GM18507 (cell line): Measurements from ENCODE around the gene PSMG1.

Experiments used
- DNase-seq: peaks from one replicate; pipeline ENCODE4 v3.0.0; 2011; ENCODE audit warnings: low read depth; ENCODE audit not compliant: insufficient read length; ENCODE audit errors: extremely low spot score
- FAIRE-seq: peaks from 2 replicates; lab custom pipeline; 2011; peaks lifted over from hg19 to GRCh38; lab: Jason Lieb, UNC

Gene PSMG1

DNA sequence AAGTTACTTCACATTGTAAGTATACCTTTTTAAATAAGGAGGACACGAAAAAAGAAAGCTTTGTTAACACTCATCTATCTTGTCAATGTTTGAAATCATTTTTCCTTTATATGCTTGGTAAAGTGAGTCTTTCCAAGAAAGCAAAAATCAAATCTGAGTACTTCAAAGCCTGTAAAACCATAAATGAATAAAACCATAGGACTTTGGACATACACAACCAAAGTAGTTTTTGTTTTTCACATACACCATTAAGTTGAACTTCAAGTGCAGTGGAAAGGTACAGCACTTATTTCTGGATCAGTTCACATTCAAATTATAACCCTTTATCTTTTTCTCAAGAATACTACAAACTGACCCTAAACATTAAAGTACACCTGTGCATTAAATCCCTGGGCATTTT, 10.1 kb upstream of the PSMG1 start:
- DNase-seq, result no peak
- no peak for FAIRE-seq

DNA sequence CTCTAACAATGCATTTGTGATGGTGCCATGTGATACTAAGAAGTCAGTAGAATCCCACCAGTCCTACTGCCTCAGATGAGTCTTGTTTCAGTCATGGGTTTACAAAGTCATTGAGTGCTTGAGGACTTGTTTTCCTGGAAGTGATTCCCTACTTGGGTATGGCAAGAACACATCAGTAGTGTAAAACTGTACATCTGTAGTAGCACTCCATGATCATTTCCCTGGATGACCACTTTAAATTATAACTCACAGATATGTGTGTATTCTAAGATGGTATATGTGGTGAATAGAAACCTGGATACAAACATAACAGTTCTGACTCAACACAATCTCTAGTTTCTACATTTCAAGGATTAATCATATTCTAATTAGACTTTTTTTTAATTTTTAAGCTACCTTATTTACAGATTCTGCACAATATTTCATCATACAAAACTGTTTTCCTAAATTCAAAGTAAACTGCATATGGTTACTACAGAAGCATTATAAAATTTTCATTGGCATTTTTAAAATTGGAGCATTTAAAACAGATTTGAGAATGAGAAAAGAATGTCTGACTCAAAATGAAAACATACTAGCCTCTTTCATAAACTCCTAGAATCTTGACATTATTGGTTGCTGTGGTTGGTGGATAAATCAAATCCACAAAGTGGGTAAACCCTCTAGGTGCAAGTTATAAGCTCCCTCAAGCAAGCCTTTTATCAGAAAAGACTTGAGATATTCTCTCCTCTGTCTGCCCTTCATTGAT, 6.8 kb upstream of the PSMG1 start:
- FAIRE-seq (no peak), DNase-seq (no peak)

DNA sequence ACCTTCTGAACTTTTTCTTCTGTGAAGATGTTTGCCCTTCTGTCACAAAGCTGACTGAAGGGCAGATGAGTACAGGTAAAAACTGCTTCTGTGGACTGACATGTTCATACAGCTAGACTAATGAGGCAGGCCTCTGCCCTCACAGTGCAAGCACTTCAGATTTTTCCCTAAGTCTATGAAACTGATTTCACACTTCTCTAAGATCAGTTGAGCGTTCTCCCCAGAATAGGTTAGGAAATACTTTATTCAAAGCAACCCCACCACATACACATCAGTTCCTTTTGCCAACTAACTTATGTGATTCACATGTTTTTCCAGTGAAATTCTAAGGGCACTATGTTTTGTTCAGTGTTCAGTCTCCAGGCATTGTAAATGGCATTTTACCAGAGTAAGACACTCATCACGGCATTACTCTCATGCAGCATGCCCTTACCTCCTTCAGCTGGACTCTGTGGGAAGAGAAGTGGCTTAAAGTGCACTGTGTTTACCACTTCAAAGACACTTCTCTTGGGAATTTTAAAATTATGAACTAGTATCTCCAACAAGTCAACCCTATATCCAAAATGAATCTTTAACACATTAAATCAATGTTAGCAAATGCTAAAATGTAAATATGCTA, 5.4 kb upstream of the PSMG1 start:
- DNase-seq, result no peak
- no peak for FAIRE-seq

DNA sequence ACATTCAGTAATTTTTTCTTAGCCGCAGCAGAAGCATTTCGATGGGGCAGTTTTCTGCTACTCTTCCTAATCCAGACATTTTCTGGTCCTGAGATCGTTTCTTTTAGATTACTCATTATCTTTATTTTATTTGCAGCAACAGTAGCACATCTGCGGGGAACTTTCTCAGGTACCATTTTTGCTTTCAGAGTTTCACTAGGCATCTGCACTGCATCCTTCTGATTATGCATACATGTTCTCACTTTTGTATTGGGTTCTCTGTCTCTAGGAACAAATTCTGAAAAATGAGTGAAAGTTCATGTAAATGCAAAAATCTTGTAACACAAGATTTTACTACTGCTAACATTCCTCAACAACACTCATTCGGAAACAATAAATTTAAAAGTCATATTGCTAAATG, 3.9 kb upstream of the PSMG1 start:
- no peak for FAIRE-seq

DNA sequence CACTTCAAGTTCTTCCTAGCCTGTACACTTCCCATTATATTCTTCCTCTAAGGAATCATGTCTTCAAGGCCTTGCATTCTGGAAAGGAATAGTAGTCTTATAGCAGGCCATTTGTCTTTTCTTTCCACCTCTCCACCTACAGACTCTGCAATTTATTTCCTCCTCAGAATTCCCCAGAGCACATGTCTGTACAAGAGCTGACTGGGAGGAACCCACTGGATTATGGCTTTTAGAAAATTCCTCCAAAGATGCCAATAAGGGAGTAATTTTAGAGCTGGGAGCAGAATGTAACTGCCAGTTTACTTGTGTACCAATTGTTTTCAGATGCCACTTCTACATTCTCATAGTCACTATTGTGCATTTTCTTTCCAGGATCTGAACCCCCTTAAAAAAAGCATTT, 3.4 kb upstream of the PSMG1 start:
- DNase-seq (no peak), FAIRE-seq (no peak)

More for the DNA sequence above, 3.9 kb upstream of the PSMG1 start:
- DNase-seq, result no peak

DNA sequence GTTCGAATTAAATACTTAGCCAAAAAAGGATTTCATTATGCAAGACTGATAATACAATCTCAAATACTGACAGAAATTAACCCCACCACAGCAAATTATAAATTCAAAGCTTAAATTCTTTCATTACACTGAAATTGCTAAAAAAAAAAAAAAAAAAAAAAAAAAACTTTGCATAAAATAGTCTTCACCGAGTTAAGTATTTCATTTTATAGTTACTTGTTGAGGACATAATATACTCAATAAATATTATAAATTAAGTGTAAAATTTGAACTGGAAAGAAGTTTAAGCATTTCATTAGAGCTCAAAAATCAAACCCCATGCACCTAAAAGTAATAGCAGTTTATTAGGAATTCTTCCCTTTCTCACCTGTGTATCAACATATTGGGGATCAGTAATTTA, 1.9 kb upstream of the PSMG1 start:
- no peak for DNase-seq
- no peak for FAIRE-seq

DNA sequence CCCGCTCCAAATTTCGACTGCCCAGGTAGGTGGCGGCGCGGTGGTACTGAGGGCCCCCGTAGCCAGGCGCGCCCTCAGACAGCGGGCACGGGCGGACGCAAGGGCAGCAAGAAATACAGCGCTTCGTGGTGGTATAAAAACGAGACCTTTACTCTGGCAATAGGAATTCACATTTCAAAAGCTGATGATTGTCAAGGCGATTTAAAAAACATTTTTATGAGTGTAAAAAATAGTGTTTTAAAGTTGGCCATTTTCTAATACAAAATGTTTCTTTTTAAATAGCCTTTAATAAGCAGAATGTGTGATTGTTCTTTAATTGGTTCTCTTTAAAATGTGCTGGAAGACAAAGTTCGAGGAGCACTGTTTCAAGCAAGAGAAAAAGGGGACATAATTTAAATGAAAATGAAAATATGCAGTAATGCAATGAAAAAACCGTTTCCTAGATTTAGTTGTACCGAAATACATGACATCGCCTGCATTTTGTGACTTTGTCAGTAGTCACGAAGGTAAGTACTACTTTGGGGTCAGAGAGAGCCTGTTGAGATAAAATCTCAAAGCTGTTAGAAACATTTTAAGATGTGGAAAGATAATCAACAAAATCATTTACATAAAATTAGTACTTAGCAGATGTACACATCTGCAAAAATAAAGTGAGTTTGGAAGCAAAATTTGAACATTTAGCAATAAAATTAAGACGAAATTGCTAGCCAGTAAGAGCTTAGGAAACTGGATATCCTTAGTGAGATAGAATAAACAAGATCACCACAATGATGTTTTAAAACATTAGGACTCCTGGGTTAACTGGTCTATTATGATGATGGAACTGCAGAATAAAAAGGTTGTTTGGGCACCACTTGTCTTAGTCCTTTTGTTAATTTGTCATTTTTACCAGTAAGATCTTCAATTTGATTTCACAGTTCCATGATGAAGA, 1.1 kb upstream of the PSMG1 start:
- DNase-seq (no peak), FAIRE-seq (no peak)

DNA sequence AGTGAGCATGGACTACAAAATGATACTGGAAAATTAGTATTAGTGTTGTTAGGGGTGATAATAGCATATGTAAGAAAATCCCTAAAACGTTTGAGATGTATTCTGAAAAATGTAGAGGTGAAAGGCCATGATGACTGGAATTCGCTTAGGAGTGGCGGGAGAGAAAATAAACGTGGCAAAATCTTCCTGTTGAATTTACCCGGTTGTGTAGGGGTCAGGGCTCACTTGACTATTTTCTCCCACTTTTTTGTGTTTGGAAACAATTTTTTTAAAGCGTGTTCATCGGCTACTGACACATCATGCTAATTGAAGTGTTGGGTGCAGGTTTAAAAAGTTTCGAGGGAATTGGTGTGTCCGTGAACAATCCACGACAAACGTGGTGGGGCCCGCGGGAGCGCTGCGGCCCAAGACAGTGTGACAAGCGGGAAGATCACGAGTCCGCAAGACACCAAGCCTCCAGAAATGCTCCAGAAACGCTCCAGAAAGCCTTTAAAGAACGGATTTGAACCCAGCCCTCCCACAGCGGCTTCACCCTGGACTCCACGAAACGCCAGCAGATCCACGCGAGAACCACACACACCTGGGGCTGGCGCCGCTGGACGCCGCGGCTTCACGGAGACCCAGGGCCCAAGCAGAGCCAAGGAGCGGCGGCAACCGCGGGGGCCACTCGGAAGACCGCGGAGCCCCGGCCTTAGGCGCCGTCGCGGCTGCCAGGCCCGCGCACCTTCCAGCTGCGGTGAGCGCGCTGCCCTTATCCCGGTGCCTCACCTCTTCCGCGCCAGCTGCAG, 573 bp downstream of the PSMG1 start:
- DNase-seq (no peak), FAIRE-seq (no peak)

DNA sequence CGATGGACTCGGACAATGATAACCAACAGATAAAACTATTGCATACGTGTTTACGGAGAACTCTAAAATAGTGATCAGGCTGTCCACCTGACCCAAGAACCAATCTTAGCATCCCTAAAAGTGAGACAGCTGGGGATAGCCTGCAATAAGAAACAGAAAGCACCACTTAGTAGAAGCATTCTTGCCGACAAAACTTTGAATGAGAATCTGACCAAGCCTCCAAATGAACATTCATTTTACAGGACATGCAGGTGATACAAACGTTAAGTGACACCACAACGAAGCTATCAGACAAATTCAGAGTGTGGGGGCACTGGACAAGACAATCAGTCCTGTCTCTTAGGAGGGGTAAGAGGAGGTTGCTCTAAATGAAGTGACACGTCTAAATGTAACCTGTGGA, 1.2 kb downstream of the PSMG1 start:
- no peak for FAIRE-seq
- no peak for DNase-seq

DNA sequence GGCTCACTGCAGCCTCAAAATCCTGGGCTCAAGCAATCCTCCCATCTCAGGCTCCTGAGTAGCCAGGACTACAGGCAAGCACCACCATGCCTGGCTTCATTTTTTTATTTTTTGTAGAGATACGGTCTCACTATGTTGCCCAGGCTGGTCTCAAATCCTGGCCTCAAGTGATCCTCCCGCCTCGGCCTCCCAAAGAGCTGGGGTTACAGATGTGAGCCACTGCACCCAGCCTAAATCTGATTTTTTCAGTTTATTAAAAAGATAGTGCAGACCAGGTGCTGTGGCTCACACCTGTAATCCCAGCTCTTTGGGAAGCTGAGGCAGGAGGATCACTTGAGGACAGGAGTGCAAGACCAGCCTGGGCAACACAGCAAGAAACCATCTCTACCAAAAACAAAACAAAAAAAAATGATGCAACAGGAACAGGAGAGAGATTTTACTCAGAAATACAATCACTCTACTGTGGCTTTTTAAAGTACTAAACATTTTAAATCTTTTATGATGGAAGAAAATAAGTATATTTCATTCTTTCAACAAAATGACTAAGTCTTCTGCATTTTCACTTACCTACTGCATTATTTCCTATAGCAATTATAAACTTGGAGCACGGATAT, 1.9 kb downstream of the PSMG1 start:
- FAIRE-seq, result no peak
- no peak for DNase-seq

DNA sequence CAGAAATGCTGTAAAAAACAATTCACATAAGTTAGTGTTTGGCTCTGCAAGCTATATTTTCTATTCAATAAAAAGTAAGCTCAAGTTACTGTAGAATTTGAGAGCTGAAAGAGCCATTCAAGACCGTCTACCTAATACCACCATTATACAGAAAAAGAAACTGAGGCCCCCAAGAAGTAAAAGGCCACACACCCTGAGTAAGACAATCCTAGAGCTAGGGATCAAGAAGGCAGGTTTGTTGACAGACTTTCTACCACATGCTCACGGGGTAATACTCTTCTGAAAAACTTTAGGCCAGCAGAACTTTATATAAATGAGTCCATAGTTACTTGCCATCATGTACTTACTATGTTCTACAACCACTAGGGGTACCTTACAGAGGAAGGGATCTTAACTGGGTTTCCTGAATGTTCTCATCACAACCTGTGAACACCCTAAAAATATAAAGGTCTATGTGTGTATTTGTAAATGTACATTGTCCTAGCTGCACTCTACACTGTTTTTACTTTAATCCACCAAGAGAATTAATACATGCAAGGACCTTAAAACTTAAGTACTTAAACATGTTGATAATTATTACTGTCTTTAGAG, 2.7 kb downstream of the PSMG1 start:
- DNase-seq (no peak), FAIRE-seq (no peak)

DNA sequence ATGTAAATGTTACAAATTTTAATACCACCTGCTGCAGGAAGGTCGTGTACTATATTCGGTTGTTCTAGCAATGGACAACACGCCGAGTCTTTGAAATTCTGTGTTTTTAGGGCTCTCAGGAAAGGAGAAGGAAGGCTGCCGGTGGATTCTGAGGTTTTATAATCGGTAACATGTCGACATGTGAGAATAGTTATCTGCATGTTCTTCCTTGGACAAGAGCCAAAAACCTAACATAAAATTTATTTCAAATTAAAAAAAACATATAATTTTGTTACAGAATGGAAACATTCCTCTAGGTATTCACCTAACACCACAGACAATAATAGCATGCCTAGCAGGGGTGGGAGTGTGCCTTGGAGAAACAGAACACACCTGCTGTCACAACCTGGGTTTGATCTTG, 4.8 kb downstream of the PSMG1 start:
- DNase-seq (no peak), FAIRE-seq (no peak)

DNA sequence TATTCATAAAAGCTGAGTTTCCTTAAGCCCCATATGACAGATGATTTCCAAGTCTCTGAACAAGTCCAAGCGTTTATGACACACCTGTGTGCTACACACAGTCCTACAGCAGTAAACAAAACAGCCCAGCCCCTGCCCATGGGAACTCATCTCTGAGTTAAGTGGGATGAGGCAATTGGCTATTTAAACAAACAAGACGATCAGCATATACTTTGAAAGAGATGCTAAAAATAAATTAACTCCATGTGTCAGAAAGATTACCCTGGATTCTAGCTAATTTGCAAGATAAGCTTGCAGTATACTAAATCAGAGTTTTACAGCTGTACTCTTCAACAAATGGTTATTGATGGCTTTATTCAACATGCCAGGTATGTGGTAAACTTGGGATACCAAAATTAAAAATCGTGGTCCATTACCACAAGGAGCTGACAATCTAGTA, 7.0 kb downstream of the PSMG1 start:
- no peak for FAIRE-seq
- DNase-seq, result no peak

DNA sequence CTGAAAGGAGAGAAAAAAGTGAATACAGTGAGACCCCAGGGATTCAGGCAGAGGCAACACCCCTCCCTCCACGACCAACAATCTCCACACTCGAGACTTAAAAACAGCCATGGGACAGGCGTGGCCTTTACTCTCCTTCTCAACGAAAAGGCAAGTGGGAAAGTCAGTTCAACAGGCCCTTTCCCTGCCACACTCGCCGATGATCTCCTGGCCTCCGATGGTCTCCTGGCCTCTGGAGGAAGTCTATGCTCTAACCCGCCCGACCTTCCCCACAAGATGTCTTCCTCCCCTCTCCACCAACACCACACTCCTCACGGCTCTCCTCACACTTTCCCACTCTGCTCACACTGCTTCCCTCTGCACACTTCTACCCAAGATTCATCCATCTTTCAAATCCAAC, 7.6 kb downstream of the PSMG1 start:
- DNase-seq, result no peak
- no peak for FAIRE-seq

DNA sequence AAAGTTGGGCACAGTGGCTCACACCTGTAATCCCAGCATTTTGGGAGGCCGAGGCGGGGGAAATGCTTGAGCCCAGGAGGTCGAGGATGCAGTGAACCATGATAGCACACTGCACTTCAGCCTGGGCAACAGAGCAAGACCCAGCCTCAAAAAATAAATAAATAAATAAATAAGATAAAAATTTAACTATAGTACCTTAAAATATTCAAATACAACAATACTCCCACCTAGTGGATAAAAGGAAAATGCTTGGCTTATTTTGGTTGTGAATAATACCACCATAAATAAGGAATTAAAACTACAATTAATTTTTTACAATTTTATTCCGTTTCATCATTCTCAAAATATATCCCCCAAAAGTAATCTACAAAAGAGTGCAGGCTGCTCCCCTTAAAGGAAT, 8.1 kb downstream of the PSMG1 start:
- FAIRE-seq (no peak), DNase-seq (no peak)

DNA sequence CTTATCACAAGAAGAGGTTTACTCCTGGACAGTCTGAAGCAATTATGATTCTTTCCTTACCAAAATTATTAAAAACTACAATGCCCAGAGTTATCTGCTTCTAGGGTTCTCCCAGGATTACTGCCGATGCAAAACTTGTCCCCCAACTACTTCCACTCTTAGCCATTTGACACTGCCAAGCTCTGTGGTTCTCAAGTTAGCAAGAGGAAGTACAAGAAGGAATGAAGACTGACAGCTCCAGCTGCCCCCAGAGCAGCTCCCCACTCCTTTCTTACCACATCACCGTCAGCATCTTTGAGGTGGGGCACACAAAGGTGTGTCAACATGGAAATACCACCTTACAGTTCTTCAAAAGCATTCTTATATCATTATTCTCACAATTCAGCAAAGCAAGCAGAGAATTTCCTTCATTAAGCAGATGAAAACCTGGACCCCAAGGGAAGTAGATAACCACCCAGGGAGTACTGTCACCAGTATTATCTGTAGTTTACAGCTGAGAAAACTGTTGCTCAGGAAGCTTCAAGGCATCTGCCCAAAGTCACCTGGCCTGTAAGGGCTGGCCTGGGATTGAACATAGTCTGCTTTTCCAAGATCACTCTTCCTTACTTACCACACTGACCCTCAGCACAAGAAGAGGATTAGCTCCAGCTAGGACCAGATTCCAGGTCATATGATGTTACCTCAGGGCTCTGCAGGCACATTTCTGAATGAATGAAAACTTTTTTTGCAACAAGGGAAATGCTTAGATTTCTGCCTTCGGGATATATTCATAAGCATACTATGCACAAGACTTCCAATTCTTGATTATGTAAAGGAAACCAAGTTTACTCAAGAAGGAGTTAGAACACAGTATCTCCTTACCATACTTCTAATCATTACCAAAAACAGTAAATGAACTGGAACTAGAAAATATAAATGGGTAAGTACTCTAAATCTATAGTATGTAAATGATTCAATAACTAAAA, 9.3 kb downstream of the PSMG1 start:
- FAIRE-seq (no peak), DNase-seq (no peak)

DNA sequence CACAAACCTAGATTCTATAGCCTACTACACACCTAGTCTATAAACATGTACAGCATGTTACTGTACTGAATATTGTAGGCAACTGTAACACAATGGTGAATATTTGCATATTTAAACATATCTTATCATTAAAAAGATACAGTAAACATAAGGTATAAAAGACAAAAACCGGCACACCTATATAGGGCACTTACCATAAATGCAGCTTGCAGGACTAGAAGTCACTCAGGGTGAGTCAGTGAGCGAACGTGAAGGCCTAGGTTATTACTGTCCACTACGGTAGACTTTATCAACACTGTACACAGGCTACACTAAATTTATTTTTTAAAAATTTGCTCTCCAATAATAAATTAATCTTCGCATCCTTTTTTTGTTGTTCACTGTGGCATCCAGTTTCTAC, 13.3 kb downstream of the PSMG1 start:
- FAIRE-seq, result no peak
- no peak for DNase-seq

DNA sequence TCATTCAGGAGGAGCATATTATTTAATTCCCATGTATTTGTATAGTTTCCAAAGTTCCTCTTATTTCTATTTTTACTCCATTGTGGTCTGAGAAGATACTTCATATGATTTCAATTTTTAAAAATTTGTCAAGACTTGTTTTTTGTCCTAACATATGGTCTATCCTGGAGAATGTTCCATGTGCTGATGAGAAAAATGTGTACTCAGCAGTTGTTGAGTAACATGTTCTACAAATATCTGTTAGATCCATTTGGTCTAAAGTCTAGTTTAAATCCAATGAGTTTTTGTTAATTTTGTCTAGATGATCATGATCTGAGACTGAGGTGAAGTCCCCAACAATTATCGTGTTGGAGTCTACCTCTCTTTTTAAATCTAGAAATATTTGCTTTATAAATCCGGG, 14.5 kb downstream of the PSMG1 start:
- DNase-seq, result no peak
- FAIRE-seq, result no peak
